GM23338 (cell line): ENCODE data around the gene WDR35. TPM values are rescaled to one million over a fixed set of nuclear protein-coding genes. Genes with fewer than 3 reads are reported as not detected.

Experiments used
- ATAC-seq: fragments of 200-7000 bp; cut with Tn5 transposase; 3 replicates; pipeline ENCODE4 v1.9.1; 2020
- DNase-seq: peaks from one replicate; pipeline ENCODE4 v3.0.0-alpha.2; 2015; ENCODE audit warnings: low spot score
- H2AFZ ChIP-seq: fragments of 200-600 bp; sonication (generic); 2 replicates; pipeline ENCODE4 v1.8.0; 2016; ENCODE audit warnings: antibody characterized with exemption, mild to moderate bottlenecking, moderate library complexity
- H3F3A ChIP-seq: fragments of 200-600 bp; sonication (generic); replicated peaks from 2 replicates; pipeline ENCODE4 v1.8.0; 2017; ENCODE audit warnings: antibody characterized with exemption, mixed run types, low read depth
- H3K27ac ChIP-seq: fragments of 200-600 bp; sonication (generic); 2 replicates; pipeline ENCODE4 v1.6.1; 2016; ENCODE audit warnings: low read depth
- H3K27me3 ChIP-seq: fragments of 200-600 bp; sonication (generic); 2 replicates; pipeline ENCODE4 v1.8.0; 2016; ENCODE audit warnings: mild to moderate bottlenecking, mixed run types, moderate library complexity; ENCODE audit not compliant: insufficient read depth
- H3K36me3 ChIP-seq: fragments of 200-600 bp; sonication (generic); 2 replicates; pipeline ENCODE4 v1.8.0; 2016; ENCODE audit warnings: mild to moderate bottlenecking; ENCODE audit not compliant: insufficient read depth
- H3K4me1 ChIP-seq: fragments of 200-600 bp; sonication (generic); 2 replicates; pipeline ENCODE4 v1.8.0; 2016; ENCODE audit warnings: mild to moderate bottlenecking, moderate library complexity; ENCODE audit not compliant: insufficient read depth
- H3K4me2 ChIP-seq: fragments of 200-600 bp; sonication (generic); 2 replicates; pipeline ENCODE4 v1.7.1; 2017; ENCODE audit warnings: mixed run types
- H3K4me3 ChIP-seq: fragments of 200-600 bp; sonication (generic); 2 replicates; pipeline ENCODE4 v1.6.1; 2016; ENCODE audit warnings: mixed run types
- H3K79me2 ChIP-seq: fragments of 200-600 bp; sonication (generic); replicated peaks from 2 replicates; pipeline ENCODE4 v1.8.0; 2017; ENCODE audit warnings: mild to moderate bottlenecking; ENCODE audit not compliant: insufficient read depth
- H3K9me2 ChIP-seq: fragments of 200-600 bp; sonication (generic); 2 replicates; pipeline ENCODE4 v1.8.0; 2017; ENCODE audit not compliant: insufficient read depth
- H4K20me1 ChIP-seq: fragments of 200-600 bp; sonication (generic); replicated peaks from 2 replicates; pipeline ENCODE4 v1.8.0; 2017; ENCODE audit warnings: mild to moderate bottlenecking; ENCODE audit not compliant: insufficient read depth
- H3K27ac Mint-ChIP-seq: 2 replicates; pipeline ENCODE4 v1.8.0; 2020; ENCODE audit warnings: inconsistent platforms, mild to moderate bottlenecking, moderate library complexity, mixed read lengths
- H3K27me3 Mint-ChIP-seq: 3 replicates; pipeline ENCODE4 v1.8.0; 2022; ENCODE audit warnings: low read depth, mild to moderate bottlenecking, moderate library complexity, mixed read lengths, inconsistent platforms; ENCODE audit not compliant: insufficient read depth, poor library complexity
- H3K36me3 Mint-ChIP-seq: 3 replicates; pipeline ENCODE4 v1.8.0; 2021; ENCODE audit warnings: low read depth, mild to moderate bottlenecking, inconsistent platforms, moderate library complexity, mixed read lengths
- H3K4me1 Mint-ChIP-seq: 3 replicates; pipeline ENCODE4 v1.8.0; 2020; ENCODE audit warnings: mild to moderate bottlenecking, inconsistent platforms, mixed read lengths
- H3K4me3 Mint-ChIP-seq: 3 replicates; pipeline ENCODE4 v1.8.0; 2021; ENCODE audit warnings: moderate library complexity, mild to moderate bottlenecking, inconsistent platforms, mixed read lengths
- H3K9me3 Mint-ChIP-seq: 3 replicates; pipeline ENCODE4 v1.8.0; 2020; ENCODE audit warnings: moderate library complexity, mild to moderate bottlenecking, inconsistent platforms, mixed read lengths
- CREB1 ChIP-seq: fragments of 250-450 bp; sonication (Bioruptor Pico); IDR thresholded peaks from 2 replicates; pipeline ENCODE4 v1.5.0; 2020; ENCODE audit warnings: low read depth, mild to moderate bottlenecking, moderate library complexity
- ETS1 ChIP-seq: IDR thresholded peaks from 2 replicates; pipeline ENCODE4 v1.6.1; 2016; ENCODE audit warnings: antibody characterized with exemption
- EZH2 ChIP-seq: fragments of 200-600 bp; sonication (generic); IDR thresholded peaks from one replicate; pipeline ENCODE4 v1.8.0; 2017; ENCODE audit warnings: antibody characterized with exemption, mild to moderate bottlenecking, low read depth; ENCODE audit not compliant: unreplicated experiment
- EZH2phosphoT487 ChIP-seq: fragments of 200-600 bp; sonication (generic); IDR thresholded peaks from one replicate; pipeline ENCODE4 v1.8.1; 2018; ENCODE audit warnings: antibody characterized with exemption; ENCODE audit not compliant: unreplicated experiment
- JUNB ChIP-seq: IDR thresholded peaks from one replicate; pipeline ENCODE4 v1.6.1; 2016; ENCODE audit warnings: antibody characterized with exemption; ENCODE audit not compliant: unreplicated experiment
- POLR2AphosphoS5 ChIP-seq: IDR thresholded peaks from 2 replicates; pipeline ENCODE4 v1.6.1; 2016; ENCODE audit warnings: antibody characterized with exemption, low read depth
- REST ChIP-seq: IDR thresholded peaks from one replicate; pipeline ENCODE4 v1.6.1; 2018; ENCODE audit warnings: antibody characterized with exemption; ENCODE audit not compliant: unreplicated experiment
- STAT1 ChIP-seq: IDR thresholded peaks from one replicate; pipeline ENCODE4 v1.6.1; 2016; ENCODE audit warnings: antibody characterized with exemption; ENCODE audit not compliant: unreplicated experiment
- ZNF114 ChIP-seq: fragments of 250-450 bp; sonication (Bioruptor Pico); IDR thresholded peaks from 2 replicates; pipeline ENCODE4 v1.5.0; 2020; ENCODE audit warnings: mild to moderate bottlenecking, moderate library complexity
- ZNF331 ChIP-seq: fragments of 250-450 bp; sonication (Bioruptor Pico); IDR thresholded peaks from 2 replicates; pipeline ENCODE4 v1.5.0; 2020; ENCODE audit warnings: low read depth, mild to moderate bottlenecking, moderate library complexity
- ZNF462 ChIP-seq: fragments of 250-450 bp; sonication (Bioruptor Pico); IDR thresholded peaks from 2 replicates; pipeline ENCODE4 v1.5.0; 2020; ENCODE audit warnings: mild to moderate bottlenecking, moderate library complexity
- polyA plus RNA-seq: library from polyadenylated mRNA; unstranded; fragments of >200 nt; fragmentation: Nextera tagmentation; extraction: Ambion mirVana; gene quantifications from 2 replicates; pipeline ENCODE4 v1.2.1, GENCODE V29; 2016
- total RNA-seq: library from RNA; depleted of rRNA; stranded (reverse); fragments of >200 nt; shearing (Covaris generic); gene quantifications from 2 replicates; pipeline ENCODE4 v1.2.3, GENCODE V29; 2014

The WDR35 gene
- total and polyA plus RNA-seq, 2 experiments from 2014 or later = 5.3 to 20.0 TPM

GRCh38 chr2:20023688-20024087 lies 33.8 kb upstream of the WDR35 start (continued):
- TF ChIP-seq ZNF462 (CRISPR knock-in tag) (no peak), EZH2phosphoT487 (no peak), POLR2AphosphoS5 (no peak), ZNF331 (CRISPR knock-in tag) (no peak), ETS1 (no peak)

- Mint-ChIP-seq H3K36me3 (peaks cover 22% of the 10 kb centered on the region), H3K4me3 (no peak overlapping the region), H3K4me1 (no peaks in the 10 kb centered on the region), H3K9me3 (peaks cover 31% of the 10 kb centered on the region), H3K27ac (no peak overlapping the region), H3K27me3 (peaks cover 1% of the 10 kb centered on the region)
- Histone ChIP-seq H3K27ac (no peak overlapping the region), H3K36me3 (peaks cover 7% of the 10 kb centered on the region; the same call in 1 of the 2 replicates), H3K9me2 (no peaks in the 10 kb centered on the region), H3K4me2 (no peak overlapping the region), H2AFZ (no peak overlapping the region), H3F3A (no peaks in the 10 kb centered on the region), H3K4me3 (no peak overlapping the region), H3K27me3 (no peaks in the 10 kb centered on the region), H3K79me2 (no peaks in the 10 kb centered on the region), H4K20me1 (no peaks in the 10 kb centered on the region), H3K4me1 (no peaks in the 10 kb centered on the region)
- ATAC-seq (no peak), DNase-seq (no peak)
- TF ChIP-seq EZH2 = no peak
- TF ChIP-seq JUNB = no peak
- TF ChIP-seq ZNF114 (CRISPR knock-in tag) = no peak
- no peak for TF ChIP-seq CREB1 (CRISPR knock-in tag)
- no peak for TF ChIP-seq REST
- no peak for TF ChIP-seq STAT1
- TF ChIP-seq ZNF331 (CRISPR knock-in tag) = no peak
- TF ChIP-seq ETS1 = no peak
Observed at GRCh38 chr2:20021405-20022009, 31.6 kb upstream of the WDR35 start.
